ENCODE data around the gene SEPTIN5.

The SEPTIN5 gene

GRCh38 chr22:19733755-19734154, 19.5 kb downstream of the SEPTIN5 start:
- no peak for DNase-seq (ENCODE audit: low spot score)

- no peak for DNase-seq (ENCODE audit: low spot score)
Observed at GRCh38 chr22:19734163-19734562, 19.9 kb downstream of the SEPTIN5 start.

GRCh38 chr22:19734837-19735382, 20.6 kb downstream of the SEPTIN5 start:
- DNase-seq (ENCODE audit: low spot score) = no peak

- no peak for DNase-seq (ENCODE audit: low spot score)
Observed at GRCh38 chr22:19735665-19736510, 21.6 kb downstream of the SEPTIN5 start.

GRCh38 chr22:19737846-19738663, 23.8 kb downstream of the SEPTIN5 start:
- DNase-seq (ENCODE audit: low spot score) = no peak

- DNase-seq (ENCODE audit: low spot score) = no peak
Observed at GRCh38 chr22:19738664-19739447, 24.6 kb downstream of the SEPTIN5 start.

GRCh38 chr22:19739448-19739895, 25.2 kb downstream of the SEPTIN5 start:
- no peak for DNase-seq (ENCODE audit: low spot score)

GRCh38 chr22:19739911-19740449, 25.7 kb downstream of the SEPTIN5 start:
- no peak for DNase-seq (ENCODE audit: low spot score)

GRCh38 chr22:19740586-19740985, 26.3 kb downstream of the SEPTIN5 start:
- DNase-seq (ENCODE audit: low spot score) = no peak

GRCh38 chr22:19741053-19741452, 26.8 kb downstream of the SEPTIN5 start:
- no peak for DNase-seq (ENCODE audit: low spot score)

- DNase-seq (ENCODE audit: low spot score) = no peak
Observed at GRCh38 chr22:19742160-19743066, 28.1 kb downstream of the SEPTIN5 start.

GRCh38 chr22:19743081-19743480, 28.8 kb downstream of the SEPTIN5 start:
- no peak for DNase-seq (ENCODE audit: low spot score)

GRCh38 chr22:19743651-19744050, 29.3 kb downstream of the SEPTIN5 start:
- DNase-seq (ENCODE audit: low spot score) = no peak

- no peak for DNase-seq (ENCODE audit: low spot score)
Observed at GRCh38 chr22:19744350-19745006, 30.2 kb downstream of the SEPTIN5 start.

GRCh38 chr22:19745155-19746101, 31.1 kb downstream of the SEPTIN5 start:
- no peak for DNase-seq (ENCODE audit: low spot score)

- DNase-seq (ENCODE audit: low spot score) = no peak
Observed at GRCh38 chr22:19746726-19747125, 32.4 kb downstream of the SEPTIN5 start.

- no peak for DNase-seq (ENCODE audit: low spot score)
Observed at GRCh38 chr22:19747551-19747950, 33.2 kb downstream of the SEPTIN5 start.

- no peak for DNase-seq (ENCODE audit: low spot score)
Observed at GRCh38 chr22:19748139-19748538, 33.8 kb downstream of the SEPTIN5 start.

Measured in hepatic stellate cell (primary cell).